ENCODE results near the gene C9orf72. TPM values are rescaled to one million over a fixed set of nuclear protein-coding genes. Genes with fewer than 3 reads are reported as not detected.
A peak's percentile ranks its signal among the peaks of the same experiment; 100 is the strongest.

Gene C9orf72
- total and polyA plus RNA-seq, 7 donors: 6.4 to 28.0 (median 21.0) TPM

GRCh38 chr9:27591672-27592071, 18.4 kb upstream of the C9orf72 start:
- 60 to 85% methylated on average over 3 of the region's 3 CpGs for WGBS, 2 donors
- no peak overlapping the region for H3K4me3 ChIP-seq
- intact Hi-C loops (cut with DNase I): no loop called here
- no peaks in the 10 kb centered on the region for H3K36me3 ChIP-seq
- no peaks in the 10 kb centered on the region for H3K4me1 ChIP-seq
- no peak for DNase-seq
- no peaks in the 10 kb centered on the region for H3K9me3 ChIP-seq
- TF ChIP-seq CTCF (IDR thresholded peaks at IDR 0.05) (no peak), EP300 (IDR thresholded peaks at IDR 0.05) (no peak), POLR2AphosphoS5 (IDR thresholded peaks at IDR 0.05) (no peak), POLR2A (IDR thresholded peaks at IDR 0.05) (no peak)
- no peaks in the 10 kb centered on the region for H3K27me3 ChIP-seq
- H3K27ac ChIP-seq: no peak overlapping the region

GRCh38 chr9:27591093-27591492, 17.8 kb upstream of the C9orf72 start:
- DNase-seq: no peak
- no peaks in the 10 kb centered on the region for H3K27me3 ChIP-seq
- H3K4me3 ChIP-seq: no peak overlapping the region
- TF ChIP-seq POLR2AphosphoS5 (IDR thresholded peaks at IDR 0.05) (peak in 1 of 4 donors; percentile 31), EP300 (IDR thresholded peaks at IDR 0.05) (no peak)
- H3K27ac ChIP-seq: no peak overlapping the region
- WGBS, 2 donors: 79 to 83% methylated on average over 2 of the region's 2 CpGs
- H3K36me3 ChIP-seq: no peaks in the 10 kb centered on the region
- intact Hi-C loops (cut with DNase I): no loop called here
- H3K4me1 ChIP-seq: no peaks in the 10 kb centered on the region
- no peaks in the 10 kb centered on the region for H3K9me3 ChIP-seq

DNA sequence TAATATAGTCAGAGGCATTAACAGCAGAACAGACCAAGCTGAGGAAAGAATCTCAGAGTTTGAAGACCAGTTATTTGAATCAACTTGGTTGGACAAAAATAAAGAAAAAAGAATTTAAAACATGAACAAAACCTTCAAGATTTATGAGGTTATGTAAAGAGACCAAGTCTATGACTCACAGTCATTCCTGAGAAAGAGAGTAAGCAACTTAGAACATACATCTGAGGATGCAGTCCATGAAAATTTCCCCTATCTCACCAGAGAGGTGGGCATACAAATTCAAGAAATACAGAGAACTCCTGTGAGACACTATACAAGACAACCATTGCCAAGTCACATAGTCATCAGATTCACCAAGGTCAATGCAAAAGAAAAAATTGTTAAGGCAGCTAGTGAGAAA, 17.4 kb upstream of the C9orf72 start:
- Histone ChIP-seq H3K27me3 (no peaks in the 10 kb centered on the region), H3K4me1 (no peaks in the 10 kb centered on the region), H3K9me3 (no peaks in the 10 kb centered on the region), H3K4me3 (no peak overlapping the region), H3K27ac (no peak overlapping the region), H3K36me3 (no peaks in the 10 kb centered on the region)
- intact Hi-C loops (cut with DNase I): no loop called here
- no peak for TF ChIP-seq POLR2A (IDR thresholded peaks at IDR 0.05)
- TF ChIP-seq CTCF (IDR thresholded peaks at IDR 0.05): no peak
- no peak for TF ChIP-seq POLR2AphosphoS5 (IDR thresholded peaks at IDR 0.05)
- TF ChIP-seq EP300 (IDR thresholded peaks at IDR 0.05): no peak
- DNase-seq: no peak

GRCh38 chr9:27589462-27589861, 16.2 kb upstream of the C9orf72 start:
- H3K4me3 ChIP-seq: no peak overlapping the region
- no peaks in the 10 kb centered on the region for H3K36me3 ChIP-seq
- intact Hi-C loops (cut with DNase I): no loop called here
- no peaks in the 10 kb centered on the region for H3K9me3 ChIP-seq
- no peak overlapping the region for H3K27ac ChIP-seq
- H3K4me1 ChIP-seq: no peaks in the 10 kb centered on the region
- TF ChIP-seq POLR2A (IDR thresholded peaks at IDR 0.05) (no peak), EP300 (IDR thresholded peaks at IDR 0.05) (no peak), POLR2AphosphoS5 (IDR thresholded peaks at IDR 0.05) (no peak), CTCF (IDR thresholded peaks at IDR 0.05) (no peak)
- H3K27me3 ChIP-seq: no peaks in the 10 kb centered on the region
- no peak for DNase-seq
- WGBS, 2 donors: 86 to 89% methylated on average over 2 of the region's 2 CpGs

DNA sequence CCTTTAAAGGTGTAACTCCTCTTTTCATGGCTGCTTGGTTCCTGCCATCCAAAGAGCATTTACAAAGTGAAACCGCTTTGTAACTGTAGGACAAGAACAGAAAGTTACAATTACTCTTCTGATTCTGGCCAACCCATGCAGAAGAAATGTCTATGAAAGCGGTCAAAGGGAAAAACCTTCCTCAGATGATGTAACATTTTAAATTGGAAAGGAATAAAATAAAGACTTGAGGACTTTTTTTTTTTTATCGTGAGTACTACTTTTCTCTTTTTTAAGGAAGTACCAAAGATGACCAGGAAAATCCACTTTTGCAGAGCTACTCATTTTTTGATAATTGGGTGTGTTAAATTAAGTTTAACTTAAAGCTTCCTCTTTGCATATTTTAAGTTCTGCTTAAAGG, 13.0 kb upstream of the C9orf72 start:
- no peak overlapping the region for H3K4me3 ChIP-seq
- no peak for DNase-seq
- no peaks in the 10 kb centered on the region for H3K9me3 ChIP-seq
- H3K36me3 ChIP-seq: no peaks in the 10 kb centered on the region
- no peak for TF ChIP-seq EP300 (IDR thresholded peaks at IDR 0.05)
- TF ChIP-seq CTCF (IDR thresholded peaks at IDR 0.05): no peak
- no peak for TF ChIP-seq POLR2A (IDR thresholded peaks at IDR 0.05)
- no peak for TF ChIP-seq POLR2AphosphoS5 (IDR thresholded peaks at IDR 0.05)
- H3K27me3 ChIP-seq: no peaks in the 10 kb centered on the region
- intact Hi-C loops (cut with DNase I): no loop called here
- 74 to 79% methylated on average over 3 of the region's 3 CpGs for WGBS, 2 donors
- H3K4me1 ChIP-seq: no peaks in the 10 kb centered on the region
- no peak overlapping the region for H3K27ac ChIP-seq
